ENCODE results near the gene DDTL.
"Not testable (repeated sequence)": the region's sequence is repeated elsewhere in the genome, so short reads cannot be mapped to it uniquely, and the experiment has no call there.

The DDTL gene

GRCh38 chr22:23970816-23971486 is 4.3 kb downstream of the DDTL start:
- DNase-seq = no peak

DNA sequence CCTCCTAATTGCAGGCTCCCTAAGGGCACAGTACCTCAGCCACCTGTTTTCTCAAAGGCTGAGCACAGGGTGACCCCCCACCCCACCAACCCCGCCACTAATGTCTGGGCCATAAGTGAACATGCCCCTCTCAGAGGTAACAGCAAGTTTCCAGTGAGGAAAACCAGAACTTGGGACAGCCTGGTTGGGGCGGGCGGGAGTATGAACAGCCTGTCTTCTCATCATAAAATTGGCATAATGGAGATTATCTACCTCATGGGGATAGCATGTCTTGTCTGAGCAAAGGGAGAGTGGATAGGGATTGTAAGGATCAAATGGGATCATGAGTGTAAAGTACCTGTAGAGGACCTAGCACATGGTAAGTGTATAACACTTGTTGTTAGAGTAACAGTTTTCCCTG is 5.2 kb downstream of the DDTL start:
- not testable (repeated sequence) for DNase-seq

- not testable (repeated sequence) for DNase-seq
Measured at GRCh38 chr22:23974345-23974744, 7.7 kb downstream of the DDTL start, which contains the start of gene DDT. DDT (minus strand) TSS chr22:23974441; CDS start chr22:23974414, 27 bp downstream.

DNA sequence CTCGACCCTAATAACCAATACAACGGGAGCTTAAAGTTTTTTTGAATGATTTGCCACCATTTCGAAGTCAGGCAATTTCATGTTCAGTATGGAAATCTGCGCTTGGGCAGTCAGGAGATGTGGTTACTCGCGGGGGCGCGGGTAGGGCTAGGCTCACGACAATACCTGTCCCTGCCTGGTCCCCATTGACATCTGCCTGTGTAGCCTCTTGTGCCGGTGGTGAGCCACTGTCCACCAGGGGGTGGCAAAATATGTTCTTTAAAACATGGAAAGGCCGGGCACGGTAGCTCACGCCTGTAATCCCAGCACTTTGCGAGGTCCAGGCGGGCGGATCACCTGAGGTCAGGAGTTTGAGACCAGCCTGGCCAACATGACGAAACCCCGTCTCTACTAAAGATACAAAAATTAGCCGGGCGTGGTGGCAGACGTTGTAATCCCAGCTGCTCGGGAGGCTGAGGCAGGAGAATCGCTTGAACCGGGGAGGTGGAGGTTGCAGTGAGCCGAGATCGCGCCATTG is 8.2 kb downstream of the DDTL start:
- not testable (repeated sequence) for DNase-seq

- not testable (repeated sequence) for DNase-seq
Measured at GRCh38 chr22:23977304-23977703, 10.6 kb downstream of the DDTL start.

- not testable (repeated sequence) for DNase-seq
Measured at GRCh38 chr22:23979557-23980240, 13.0 kb downstream of the DDTL start, which contains the start of gene GSTT2. GSTT2 (plus strand) TSS chr22:23980134.

- not testable (repeated sequence) for DNase-seq
Measured at GRCh38 chr22:23980567-23980966, 13.9 kb downstream of the DDTL start.

GRCh38 chr22:23984430-23984829 is 17.7 kb downstream of the DDTL start:
- peak; percentile 65 for DNase-seq

DNA sequence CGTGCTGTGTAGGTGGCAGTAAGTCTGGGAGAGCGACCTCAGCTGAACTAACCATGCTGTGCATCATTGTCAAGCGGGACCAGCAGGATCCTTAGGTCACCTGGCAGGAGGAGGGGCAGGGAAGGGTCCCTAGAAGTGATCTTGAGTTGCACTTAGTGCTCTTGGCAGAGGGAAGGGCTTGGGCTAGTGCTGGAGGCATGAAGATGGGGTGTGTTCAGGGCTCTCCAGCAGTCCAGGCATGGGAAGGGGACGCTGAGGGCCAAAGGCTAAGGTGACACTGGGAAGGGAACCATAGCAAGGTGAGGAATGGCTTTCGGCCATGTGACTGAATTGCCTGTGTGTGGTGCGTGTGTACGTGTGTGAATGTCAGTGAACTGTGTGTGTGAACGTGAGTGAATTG is 19.4 kb downstream of the DDTL start:
- not testable (repeated sequence) for DNase-seq

DNA sequence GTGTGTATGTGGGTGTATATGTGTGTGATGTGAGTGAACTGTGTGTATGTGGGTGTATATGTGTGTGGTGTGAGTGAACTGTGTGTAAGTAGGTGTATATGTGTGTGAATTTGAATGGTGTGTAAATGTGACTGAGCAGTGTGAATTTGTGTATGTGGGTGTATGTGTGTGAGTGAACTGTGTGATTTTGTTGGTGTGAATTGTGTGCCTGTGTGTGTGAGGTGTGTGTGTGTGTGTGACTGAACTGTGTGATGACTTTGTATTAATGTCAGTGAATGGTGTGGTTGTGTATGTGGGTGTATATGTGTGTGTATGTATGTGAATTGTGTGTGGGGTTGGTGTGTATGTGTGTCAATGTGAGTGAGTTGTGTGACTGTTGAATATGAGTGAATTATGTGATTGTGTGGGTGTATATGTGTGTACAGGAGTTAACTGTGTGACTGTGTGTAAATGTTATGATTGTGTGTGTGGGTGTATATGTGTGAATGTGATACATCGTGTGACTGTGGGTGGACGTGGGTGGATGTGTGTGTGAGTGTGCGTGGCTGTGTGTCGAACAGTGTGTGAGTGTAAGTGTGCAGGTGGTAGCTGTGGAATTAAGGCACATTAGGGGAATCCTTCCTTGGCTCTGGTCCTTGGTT is 20.0 kb downstream of the DDTL start:
- not testable (repeated sequence) for DNase-seq

- not testable (repeated sequence) for DNase-seq
Measured at GRCh38 chr22:23989583-23990244, 23.0 kb downstream of the DDTL start.

DNA sequence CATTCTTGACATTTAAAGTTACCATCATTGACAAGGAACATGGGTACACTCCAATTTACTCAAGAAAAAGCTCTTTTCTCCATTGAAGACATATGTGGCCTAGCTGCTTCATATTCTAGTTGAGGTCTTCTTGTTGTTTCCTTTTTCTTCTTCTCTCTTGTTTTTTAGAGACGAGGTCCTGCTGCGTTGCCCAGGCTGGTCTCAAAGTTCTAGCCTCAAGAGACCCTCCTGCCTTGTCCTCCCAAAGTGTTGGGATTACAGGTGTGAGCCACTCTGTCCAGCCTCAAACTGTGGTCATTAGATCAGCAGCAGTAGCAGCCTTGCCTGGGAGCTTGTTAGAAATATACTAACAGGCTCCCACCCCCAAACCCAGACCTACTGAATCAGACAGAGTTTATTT is 26.4 kb downstream of the DDTL start:
- DNase-seq = not testable (repeated sequence)

- DNase-seq = not testable (repeated sequence)
Measured at GRCh38 chr22:23993581-23994177, 27.0 kb downstream of the DDTL start.

DNA sequence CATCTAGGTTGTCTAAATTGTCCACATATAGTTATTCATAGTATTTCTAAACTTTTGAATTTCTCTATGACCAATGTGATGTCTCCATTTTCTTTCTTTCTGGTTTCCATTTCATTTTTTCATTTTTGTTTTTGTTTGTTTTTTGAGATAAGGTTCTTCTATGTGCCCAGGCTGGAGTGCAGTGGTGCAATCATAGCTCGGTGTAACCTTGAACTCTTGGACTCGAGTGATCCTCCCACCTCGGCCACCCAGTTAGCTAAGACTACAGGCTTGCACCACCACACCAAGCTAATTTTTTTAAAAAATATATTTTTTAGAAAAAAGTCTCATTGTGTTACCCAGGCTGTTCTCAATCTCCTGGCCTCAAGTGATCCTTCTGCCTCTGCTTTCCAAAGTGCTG is 30.4 kb downstream of the DDTL start:
- DNase-seq = no peak

GRCh38 chr22:23999779-24000178 is 33.1 kb downstream of the DDTL start:
- DNase-seq = not testable (repeated sequence)

- no peak for DNase-seq
Measured at GRCh38 chr22:24001314-24001713, 34.6 kb downstream of the DDTL start.

DNA sequence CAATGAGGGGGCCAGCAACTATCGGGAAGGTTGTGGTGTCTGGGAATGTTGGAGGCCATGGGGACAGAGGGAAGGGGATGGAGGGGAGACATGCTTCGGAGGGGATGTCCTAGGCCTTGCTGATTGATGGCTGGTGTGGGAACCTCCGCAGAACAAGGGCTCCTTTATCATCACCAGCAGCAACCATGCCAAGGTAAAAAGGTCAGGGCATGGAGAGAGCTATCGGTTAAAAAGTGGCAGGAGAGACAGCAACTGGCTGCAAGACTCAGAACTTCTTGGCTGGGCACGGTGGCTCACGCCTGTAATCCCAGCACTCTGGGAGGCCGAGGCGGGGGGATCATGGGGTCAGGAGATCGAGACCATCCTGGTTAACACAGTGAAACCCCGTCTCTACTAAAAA is 35.6 kb downstream of the DDTL start:
- no peak for DNase-seq

DNA sequence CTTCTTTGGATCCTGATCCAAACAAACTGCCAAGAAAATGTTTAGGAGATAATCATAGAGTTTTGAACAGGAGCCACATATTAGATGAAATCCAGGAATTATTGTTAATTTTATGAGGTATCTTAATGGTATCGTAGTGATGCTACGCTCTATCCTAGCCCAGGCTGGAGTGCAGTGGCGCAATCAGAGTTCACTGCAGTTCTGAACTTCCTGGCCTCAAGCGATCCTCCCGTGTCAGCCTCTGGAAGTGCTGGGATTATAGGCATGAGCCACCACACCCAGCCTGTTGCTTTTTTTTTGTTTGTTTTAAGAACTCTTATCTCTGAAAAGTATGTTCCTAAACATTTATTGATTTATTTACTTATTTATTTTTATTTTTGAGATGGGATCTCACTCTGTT is 36.2 kb downstream of the DDTL start:
- DNase-seq = no peak

DNA sequence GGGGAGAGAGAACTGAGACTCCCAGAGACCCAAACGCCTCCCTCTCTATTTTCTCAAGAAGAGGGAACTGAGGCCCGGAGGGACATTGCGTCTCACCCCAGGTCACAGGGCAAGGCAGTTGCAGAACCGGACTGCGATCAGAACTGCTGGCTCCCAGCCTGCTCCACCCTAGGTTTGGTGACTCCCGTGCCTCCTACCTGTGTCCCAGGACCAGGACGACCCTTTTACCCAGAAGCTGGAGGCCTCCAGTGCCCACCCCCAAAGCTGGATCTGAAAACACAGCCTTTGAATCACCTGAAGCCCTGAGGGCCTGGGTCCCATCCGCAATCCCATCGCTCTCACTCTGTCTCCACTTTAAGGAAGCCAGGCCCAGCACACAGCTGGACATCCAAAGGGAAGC is 37.2 kb downstream of the DDTL start:
- no peak for DNase-seq

DNA sequence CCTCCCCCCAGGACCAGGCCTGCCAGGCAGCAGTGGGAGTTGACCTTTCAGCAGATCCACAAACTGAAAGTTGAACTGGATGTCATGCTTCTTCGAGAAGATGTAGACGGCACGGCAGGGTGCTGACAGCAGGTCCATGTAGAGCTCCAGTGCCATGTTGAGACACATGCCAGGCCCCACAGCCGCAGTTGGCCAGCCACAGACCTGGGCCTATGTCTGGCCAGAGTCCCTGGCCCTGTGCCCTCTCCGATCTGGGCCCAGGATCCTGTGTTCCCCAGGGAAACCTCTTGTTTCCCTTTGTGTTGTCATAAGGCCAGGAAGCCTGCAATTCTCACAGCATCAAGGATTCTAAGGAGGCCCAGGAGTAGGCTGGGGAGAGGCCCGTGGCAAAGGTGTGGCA is 38.5 kb downstream of the DDTL start, which contains the start of gene GSTT4:
Gene GSTT4 (minus strand): TSS at position 253 of the 400 bp plus-strand sequence. CDS start 97 bp downstream, at position 156.
- DNase-seq = no peak

DNA sequence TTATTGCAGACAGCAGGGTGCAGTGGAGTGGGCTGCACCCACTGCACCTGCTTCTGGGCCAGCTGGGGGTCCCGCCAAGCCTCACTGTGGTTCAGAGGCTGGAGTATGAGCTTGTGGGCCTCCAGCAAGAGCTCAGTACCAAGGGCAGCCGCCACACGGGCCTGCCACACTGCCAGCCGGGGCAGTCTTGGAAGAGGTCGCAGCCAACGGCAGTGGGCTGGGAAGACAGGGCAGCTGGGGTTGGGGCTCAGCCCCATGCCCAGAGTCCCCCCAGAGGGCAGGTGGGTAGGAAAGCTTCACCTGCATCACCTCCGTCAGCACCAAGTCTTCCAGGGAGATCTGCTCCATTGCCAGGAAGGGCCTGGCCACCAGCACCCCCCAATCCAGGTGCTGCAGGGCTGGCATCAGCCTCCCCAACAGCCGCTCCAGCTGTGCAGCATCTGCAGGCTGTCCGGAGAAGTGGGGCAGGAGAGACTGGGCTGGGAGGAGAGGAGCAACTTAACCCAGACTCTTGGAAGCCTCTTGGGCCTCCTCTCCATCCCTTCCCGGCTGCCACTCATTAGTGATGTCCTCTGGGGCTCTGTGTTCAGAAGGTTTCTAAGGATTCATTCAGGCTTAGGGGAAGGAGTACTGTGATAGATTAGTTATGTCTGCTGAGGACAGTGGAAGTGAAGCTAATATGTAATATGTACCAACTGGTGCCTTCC is 39.7 kb downstream of the DDTL start:
- no peak for DNase-seq

- no peak for DNase-seq
Measured at GRCh38 chr22:24006914-24007214, 40.2 kb downstream of the DDTL start.

All from activated CD4-positive, alpha-beta T cell treated with anti-CD3 and anti-CD28 coated beads, Interleukin-2, Interleukin-6, amounts not matched to agents 100 ng/mL and 50 ng/mL, durations not matched to agents 16 hours and 8 hours (primary cell).